NCI-H774 (cell line): ENCODE results near the gene NUP153.
"Not testable (repeated sequence)": the region's sequence is repeated elsewhere in the genome, so short reads cannot be mapped to it uniquely, and the experiment has no call there.

Experiments used
- DNase-seq: peaks from one replicate; lab custom pipeline; 2025; lab: John Stamatoyannopoulos, UW

The NUP153 gene

DNA sequence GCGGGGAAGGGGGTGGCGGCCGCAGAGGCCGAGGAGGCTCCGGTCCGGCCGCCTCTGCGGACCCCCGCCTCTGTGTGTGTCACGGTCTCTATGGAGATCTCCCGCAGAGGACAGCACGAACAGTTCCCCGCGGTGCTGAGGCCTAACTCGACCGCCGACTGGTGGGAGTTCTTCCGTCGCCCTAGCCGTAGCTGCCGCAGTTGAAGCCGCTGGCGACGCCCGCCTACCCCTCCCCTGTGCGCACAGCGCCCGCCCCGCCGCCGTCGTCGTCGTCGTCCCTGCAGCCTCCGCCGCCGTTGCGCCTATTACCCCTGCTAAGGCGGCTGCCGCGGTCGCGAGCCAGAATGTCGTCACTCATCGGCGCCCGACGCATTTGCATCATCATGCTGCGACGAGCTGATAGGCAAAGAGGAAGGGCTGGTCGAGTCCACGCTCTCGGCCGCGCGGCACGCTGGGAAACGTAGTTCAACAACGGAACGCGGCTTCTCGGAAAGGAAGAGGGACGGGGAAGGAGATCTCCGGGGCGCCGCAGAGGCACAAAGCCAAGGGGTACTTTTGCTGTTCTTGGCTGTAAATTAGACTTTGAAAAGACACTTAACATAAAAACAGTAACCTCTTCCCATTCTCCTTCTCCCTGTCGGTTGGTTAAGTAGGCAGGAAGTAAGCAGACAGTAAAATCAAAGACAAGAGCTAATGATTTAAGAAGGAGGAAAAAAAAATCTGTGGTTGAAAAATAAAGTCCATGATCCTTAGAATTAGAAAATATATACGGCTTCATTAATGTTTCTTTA lies at the start of gene NUP153:
Gene NUP153, minus strand, starts transcription at position 346 of the 791 bp plus-strand sequence. CDS start 538 bp downstream, outside the sequence.
- peak; percentile 98 for DNase-seq

DNA sequence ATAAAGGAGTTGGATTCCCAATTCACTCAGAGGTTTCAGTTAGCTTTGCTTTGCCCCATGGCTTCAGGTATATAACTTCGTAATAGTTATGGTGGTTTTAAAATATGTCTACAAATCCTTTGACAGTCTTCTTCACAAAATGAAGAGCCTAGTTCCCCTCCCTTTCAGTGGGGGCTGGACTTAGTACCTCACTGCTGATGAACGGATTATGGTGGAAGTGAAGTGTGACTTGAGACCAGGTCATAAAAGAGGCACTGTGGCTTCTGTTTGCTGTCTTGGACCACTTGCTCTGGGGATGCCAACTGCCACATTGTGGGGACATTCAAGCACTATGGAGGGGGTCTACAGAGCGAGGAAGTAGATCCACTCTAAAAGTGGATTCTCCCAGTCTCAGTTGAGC lies 47.5 kb upstream of the NUP153 start:
- no peak for DNase-seq

DNA sequence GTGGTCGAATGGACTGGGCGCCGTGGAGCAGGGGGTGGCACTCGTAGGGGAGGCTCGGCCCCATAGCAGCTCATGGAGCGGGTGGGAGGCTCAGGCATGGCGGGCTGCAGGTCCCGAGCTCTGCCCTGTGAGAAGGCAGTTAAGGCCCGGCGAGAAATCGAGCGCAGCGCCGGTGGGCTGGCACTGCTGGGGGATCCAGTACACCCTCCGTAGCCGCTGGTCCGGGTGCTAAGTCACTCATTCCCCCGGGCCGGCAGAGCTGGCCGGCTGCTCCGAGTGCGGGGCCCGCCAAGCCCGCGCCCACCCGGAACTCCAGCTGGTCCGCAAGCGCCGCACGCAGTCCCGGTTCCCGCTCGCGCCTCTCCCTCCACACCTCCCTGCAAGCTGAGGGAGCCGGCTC lies 38.6 kb upstream of the NUP153 start:
- DNase-seq: not testable (repeated sequence)

DNA sequence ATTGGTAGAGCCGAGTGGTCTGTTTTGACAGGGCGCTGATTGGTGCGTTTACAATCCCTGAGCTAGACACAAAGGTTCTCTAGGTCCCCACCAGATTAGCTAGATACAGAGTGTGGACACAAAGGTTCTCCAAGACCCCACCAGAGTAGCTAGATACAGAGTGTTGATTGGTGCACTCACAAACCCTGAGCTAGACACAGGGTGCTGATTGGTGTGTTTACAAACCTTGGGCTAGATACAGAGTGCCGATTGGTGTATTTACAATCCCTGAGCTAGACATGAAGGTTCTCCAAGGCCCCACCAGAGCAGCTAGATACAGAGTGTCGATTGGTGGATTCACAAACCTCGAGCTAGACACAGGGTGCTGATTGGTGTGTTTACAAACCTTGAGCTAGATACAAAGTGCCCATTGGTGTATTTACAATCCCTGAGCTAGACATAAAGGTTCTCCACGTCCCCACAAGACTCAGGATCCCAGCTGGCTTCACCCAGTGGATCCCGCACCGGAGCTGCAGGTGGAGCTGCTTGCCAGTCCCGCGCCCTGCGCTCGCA lies 38.1 kb upstream of the NUP153 start:
- DNase-seq: not testable (repeated sequence)

DNA sequence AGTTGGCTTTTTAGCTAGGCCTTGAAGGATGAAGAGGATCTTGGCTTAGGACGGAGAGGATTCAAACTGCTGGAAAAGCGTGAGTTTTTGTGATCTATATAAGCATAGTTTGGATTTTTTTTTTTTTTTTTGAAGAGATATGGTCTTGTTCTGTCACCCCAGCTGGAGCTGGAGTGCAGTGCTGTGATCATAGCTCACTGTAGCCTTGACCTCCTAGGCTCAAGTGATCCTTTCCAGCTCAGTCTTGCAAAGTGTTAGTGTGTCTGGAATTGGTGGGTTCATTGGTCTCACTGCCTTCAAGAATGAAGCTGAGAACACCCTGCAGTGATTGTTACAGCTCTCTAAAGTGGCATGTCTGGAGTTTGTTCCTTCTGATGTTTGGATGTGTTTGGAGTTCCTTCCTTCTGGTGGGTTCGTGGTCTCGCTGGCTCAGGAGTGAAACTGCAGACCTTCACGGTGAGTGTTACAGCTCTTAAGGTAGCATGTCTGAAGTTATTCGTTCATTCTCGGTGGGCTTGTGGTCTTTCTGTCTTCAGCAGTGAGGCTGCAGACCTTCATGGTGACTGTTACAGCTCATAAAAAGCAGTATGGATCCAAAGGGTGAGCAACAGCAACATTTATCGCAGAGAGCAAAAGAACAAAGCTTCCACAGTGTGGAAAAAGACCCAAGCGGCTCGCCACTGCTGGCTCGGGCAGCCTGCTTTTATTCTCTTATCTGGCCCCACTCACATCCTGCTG lies 37.5 kb upstream of the NUP153 start:
- no peak for DNase-seq

DNA sequence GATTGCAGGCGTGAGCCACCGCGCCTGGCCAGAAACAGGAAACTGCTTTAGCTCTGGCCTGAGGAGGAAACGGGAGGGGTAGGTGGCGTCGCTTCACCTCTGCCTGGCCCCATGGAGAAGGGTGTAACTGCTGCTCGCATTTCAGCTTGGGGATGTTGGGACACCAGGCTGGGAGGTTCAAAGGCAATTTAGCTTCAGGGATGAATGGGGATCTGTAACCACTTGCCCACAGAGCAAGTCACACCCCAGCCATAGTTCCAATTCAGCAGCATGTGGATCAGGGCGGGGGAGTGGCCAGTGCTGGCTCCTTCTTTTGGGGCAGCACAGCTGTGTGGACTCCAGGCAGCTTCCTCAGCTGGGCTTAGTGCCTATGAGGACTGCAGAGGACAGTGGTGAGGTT lies 34.8 kb upstream of the NUP153 start:
- no peak for DNase-seq

DNA sequence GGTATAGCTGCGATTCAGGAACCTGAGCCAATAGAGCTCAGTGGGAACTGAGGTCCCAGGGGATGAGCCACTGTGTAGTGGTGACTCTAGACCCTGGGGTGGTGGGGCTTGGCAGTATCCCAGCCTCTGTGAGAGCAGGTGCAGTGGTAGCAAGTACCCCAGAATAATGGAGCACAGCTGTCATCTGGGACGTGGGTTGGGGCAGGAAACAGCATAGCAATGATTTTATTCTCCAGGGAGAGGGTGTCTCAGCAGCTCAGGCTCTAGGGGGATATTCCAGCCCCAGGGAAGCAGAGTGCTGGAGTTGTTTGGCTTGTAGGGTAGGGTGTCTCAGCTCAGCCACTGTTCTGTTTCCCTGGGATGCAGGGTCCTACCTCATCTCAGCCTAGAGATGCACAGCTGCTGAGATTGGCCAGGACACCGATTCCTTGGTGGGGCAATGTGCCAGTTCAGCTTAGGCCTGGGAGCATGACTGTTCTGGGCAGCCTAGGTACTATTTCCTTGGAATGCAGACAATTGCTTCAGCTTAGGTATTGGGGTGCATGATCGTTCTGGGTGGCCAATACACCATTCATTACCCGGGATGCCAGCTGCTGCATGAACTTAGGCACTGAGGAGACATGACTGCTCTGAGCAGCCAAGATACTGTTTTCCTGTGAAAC lies 34.0 kb upstream of the NUP153 start:
- no peak for DNase-seq

DNA sequence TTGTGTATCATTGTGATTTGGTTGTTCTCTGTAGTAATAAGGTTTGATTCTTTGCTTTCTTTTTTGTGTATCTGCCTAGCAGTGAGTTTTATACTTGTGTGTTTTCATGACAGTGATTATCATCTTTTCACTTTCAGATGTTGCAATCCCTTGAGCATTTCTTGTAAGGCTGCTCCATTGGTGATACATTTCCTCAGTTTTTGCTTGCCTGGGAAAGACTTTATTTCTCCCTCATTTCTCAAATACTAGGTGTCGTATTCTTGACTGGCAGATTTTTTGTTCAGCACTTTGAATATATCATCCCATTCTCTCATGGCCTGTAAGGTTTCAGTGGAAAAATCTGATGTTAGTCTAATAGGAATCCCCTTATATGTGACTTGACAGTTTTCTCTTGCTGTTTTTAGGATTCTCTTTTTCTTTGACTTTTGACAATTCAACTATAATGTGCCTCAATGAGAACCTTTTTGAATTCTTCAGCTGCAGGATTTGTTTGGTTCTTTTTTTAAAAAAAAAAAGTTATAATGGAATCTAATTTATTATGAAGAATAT lies 31.1 kb upstream of the NUP153 start:
- no peak for DNase-seq

DNA sequence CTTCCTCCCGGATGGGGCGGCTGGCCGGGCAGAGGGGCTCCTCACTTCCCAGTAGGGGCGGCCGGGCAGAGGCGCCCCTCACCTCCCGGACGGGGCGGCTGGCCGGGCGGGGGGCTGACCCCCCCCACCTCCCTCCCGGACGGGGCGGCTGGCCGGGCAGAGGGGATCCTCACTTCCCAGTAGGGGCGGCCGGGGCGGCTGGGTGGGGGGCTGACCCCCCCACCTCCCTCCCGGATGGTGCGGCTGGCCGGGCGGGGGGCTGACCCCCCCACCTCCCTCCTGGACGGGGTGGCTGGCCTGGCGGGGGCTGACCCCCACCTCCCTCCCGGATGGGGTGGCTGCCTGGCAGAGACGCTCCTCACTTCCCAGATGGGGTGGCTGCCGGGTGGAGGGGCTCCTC lies 28.6 kb upstream of the NUP153 start:
- not testable (repeated sequence) for DNase-seq

DNA sequence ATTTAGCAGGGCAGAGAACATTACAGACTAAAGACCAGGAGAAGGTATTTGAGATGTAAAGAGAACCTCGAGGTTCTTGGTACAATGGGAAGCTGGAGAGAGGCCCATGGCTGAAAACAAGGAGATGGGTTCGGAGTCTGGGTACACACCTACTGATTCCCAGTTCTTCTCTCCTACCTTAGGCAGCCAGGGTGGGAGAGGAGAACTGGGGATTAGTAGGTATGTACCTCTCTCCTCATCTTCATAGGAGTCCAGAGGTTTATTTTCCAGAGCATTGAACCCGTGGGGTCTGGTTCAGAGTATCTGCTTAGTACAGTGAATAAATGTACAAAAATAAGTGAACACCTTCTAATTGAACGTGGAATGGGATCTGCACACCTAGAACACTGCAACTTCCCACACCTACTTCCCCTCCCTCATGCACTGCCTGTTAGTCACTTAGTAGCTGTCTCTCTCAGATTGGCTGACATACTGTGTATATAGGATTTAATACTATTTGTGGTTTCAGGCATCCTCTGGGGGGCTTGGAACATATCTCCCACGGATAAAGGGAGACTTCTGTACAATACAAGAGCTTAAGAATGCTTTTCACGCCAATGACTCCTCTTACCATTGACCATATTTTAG lies 23.5 kb upstream of the NUP153 start:
- no peak for DNase-seq

DNA sequence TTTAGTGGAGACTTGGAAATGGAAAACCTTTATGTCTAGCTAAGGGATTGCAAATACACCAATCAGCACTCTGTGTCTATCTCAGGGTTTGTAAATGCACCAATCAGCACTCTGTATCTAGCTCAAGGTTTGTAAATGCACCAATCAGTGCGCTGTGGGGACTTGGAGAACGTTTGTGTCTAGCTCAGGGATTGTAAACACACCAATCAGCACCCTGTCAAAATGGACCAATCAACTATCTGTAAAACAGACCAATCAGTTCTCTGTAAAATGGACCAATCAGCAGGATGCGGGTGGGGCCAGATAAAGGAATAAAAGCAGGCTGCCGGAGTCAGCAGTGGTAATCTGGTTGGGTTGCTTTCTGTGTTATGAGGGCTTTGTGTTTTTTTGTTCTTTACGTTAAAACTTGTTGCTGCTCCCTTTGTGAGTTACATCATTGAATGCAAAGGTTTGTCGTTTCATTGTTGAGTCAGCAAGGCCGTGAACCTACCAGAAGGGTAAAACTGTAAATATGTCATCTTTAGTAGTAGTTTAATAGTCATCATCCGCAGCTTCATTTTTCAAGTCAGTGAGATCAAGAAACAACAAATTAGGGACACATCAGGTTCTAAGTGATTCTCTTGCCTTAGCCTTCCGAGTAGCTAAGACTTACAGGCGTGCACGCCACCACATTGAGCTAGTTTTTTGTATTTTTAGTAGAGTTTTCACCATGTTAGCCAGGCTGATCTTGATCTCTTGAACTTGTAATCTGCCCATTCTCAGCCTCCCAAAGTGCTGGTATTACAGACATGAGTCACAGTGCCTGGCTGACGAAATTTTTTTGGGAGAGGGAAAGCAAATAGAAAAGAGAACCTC lies 22.7 kb upstream of the NUP153 start:
- no peak for DNase-seq

DNA sequence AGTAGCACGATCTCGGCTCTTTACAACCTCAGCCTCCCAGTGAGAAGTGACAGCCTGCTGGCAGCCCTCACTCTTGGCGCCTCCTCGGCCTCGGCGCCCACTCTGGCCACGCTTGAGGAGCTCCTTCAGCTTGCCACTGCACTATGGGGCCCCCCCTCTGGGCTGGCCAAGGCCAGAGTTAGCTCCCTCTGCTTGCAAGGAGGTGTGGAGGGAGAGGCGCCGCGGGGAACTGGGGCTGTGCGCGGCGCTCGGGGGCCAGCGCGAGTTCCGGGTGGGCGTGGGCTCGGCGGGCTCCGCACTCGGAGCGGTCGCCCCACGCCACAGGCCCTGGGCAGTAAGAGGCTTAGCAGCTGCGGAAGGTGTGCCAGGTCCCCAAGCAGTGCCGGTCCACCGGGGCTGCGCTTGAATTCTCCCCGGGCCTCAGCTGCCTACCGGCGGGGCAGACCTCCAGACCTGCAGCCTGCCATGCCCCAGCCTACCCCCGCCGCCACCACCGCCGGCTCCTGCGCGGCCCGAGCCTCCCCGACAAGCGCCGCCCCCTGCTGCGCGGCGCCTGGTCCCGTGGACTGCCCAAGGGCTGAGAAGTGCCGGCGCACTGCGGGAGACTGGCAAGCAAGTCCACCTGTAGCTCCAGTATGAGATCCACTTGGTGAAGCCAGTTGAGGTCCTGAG lies 22.0 kb upstream of the NUP153 start:
- no peak for DNase-seq

DNA sequence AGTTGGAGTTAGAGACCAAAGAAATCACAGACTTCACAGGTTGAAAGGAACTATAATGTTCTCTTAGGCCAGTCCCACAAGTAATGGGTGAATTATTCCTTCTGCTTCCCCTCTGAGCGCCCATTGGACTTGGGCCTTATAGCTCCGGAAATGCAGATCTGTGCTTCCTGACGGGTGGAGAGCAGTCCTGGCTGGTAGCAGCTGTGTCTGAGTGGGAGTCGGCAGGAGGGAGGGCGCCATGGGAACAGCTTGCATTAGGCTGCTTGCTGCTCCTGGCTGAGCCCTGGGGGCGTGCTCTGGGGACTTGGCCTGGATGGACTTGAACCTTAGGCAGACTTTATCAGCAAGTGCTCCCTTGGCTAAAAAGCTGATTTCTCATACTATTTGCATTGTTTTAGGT lies 18.4 kb upstream of the NUP153 start:
- DNase-seq: peak; percentile 20

DNA sequence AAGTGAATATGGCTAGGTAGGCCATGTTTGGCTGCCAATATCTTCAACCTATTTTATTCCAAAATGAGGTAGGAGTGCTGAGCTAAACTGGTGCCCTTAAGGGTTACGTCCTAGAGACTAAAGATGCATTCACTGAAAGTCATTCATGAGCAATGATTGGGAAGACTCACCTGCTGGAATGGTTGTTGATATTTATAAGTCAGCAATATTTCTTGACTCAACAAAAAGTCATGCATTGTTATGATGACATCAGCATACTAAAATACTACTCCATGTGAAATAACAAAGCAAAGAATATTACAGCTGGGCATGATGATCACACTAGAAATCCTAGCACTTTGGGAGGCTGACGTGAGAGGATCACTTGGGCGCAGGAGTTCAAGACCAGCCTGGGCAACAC lies 17.6 kb upstream of the NUP153 start:
- no peak for DNase-seq

DNA sequence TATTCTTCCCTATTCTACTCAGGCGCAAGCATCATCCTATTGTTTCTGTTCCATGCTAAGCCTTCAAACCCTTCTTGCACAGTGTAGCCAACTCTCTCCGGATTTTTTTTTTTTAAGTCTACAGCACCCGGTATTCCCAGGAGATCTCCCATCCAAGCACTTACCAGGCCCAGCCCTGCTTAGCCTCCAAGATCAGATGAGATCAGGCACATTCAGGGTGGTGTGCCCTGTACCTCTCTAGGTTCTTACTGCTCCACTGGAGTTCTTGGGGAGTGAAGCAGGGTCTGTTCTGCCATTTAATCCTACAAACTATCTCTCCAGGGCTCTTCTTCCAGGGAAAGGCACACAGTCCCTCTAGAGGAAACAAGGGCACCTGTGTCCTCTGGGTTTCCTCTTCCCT lies 14.9 kb upstream of the NUP153 start:
- DNase-seq: no peak

DNA sequence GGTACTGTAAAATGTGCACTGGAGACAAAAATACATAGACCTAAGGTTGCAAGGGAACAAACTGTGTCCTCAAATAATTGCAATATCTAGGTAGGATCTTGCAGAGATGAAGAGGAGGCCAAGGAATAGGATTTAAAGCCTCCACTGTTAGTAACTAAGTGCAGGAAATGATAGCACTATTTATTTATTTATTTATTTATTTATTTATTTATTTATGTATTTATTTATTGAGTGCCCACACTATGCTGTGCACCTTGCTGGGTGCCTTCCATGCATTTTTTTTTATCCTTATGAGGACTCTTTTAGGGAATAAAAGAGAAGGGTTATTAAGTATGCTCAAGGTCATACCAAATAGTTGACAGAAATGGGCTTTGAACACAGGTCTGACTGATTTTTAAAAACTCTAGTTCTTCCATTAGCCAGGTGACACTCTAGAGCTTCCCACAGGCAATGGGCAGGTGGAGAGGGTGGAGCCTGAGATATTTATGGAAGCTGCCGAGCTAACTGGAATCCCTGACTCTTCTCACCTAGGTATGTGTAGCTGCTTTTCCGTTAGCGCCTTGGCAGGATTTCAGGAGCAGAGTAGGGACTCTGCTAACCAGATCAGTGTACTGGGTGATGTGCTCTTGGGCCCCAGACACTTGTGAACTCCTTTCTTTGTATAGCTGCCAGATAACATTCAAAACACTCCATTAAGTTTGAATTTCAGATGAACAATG lies 12.8 kb upstream of the NUP153 start:
- peak; percentile 9 for DNase-seq

DNA sequence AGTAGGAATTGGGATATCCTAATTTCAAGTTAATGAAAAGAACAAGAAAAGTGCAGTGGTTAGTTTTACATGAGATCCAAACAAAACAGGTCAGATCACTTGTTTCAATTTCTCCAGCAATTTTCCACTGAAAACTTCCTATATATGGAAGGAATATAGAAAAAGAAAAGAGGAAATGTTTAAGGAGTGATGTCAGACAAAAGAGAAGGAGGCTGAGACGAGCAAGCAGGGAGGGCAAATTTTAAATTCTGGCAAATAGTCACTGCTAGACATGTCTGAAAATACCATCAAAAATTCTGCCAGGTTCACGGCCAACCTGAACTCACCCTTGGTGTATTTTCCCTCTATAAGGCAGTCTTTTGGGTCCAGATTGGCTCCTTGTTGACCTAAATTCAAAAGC lies 9.5 kb upstream of the NUP153 start:
- DNase-seq: no peak

DNA sequence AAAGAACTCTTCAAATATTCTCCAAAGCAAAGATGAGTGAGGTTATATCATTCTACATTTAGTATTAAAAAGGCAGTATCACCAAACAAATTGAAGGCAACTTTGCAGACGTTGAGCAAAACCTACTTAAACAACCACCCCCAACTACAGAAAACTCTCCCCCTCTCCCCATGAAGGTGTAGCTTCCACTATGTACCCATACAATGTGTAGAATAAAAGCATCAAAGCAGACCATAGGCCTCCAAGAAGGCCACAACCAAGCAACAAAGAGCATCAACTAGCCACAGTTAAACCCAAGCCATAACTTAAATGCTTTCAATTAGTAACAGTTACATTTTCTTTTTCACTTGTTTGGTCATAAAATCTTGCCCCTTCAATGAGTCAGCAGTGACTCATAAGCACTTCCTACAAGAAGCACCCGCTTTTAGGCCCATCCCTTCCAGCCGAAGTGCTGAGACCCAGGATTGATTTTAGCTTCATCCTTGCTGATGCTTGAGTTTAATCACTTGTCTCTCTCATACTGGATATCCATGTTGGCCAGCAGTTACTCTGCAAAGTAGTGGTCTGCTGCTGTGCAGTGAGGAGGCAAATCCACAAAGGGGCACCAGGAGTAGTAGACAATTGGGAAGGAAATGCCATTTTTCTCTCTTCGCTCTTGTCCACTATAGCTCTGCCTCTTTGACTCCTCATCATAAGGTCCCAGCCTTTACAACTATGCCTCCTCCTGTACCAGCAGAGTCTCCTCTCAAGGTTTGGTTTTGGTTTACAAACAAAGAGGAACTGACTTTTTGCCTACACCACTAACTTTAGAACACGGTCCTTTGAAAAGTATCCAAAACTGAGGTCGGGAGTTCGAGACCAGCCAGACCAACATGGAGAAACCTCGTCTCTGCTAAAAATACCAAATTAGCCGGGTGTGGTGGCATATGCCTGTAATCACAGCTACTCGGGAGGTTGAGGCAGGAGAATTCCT lies 8.4 kb upstream of the NUP153 start:
- DNase-seq: no peak
